C4-2B (cell line): ENCODE data around the gene MXRA8.

Source experiments
- CTCF ChIP-seq: fragments of 450-650 bp; conservative IDR thresholded peaks from 2 replicates; pipeline ENCODE4 v1.5.1; 2017; ENCODE audit warnings: mild to moderate bottlenecking
- ZFX ChIP-seq: fragments of 450-650 bp; IDR thresholded peaks from 2 replicates; pipeline ENCODE4 v1.6.1; 2017

- TF ChIP-seq CTCF: no peak
- no peak for TF ChIP-seq ZFX
These were observed 24.7 kb downstream of the MXRA8 start for GRCh38 chr1:1333551-1334241.
